DND-41 (cell line): Measurements from ENCODE around the gene CAPN15.

Experiments
- ATAC-seq: fragments of 200-7000 bp; cut with Tn5 transposase; 3 replicates; pipeline ENCODE4 v1.9.1; 2021; ENCODE audit warnings: low read depth; ENCODE audit not compliant: insufficient read depth
- DNase-seq: peaks from one replicate; pipeline ENCODE4 v3.0.0-alpha.2; 2020
- H2AFZ ChIP-seq: 2 replicates; pipeline ENCODE4 v1.6.0; 2012; ENCODE audit warnings: low read depth, low read length
- H3K27ac ChIP-seq: 2 replicates; pipeline ENCODE4 v1.5.1; 2012; ENCODE audit warnings: low read length, inconsistent platforms
- H3K27me3 ChIP-seq: fragments of 200-600 bp; sonication (generic); 2 replicates; pipeline ENCODE4 v1.6.0; 2012; ENCODE audit warnings: low read length, mild to moderate bottlenecking, inconsistent platforms; ENCODE audit not compliant: insufficient read depth, poor library complexity
- H3K36me3 ChIP-seq: 2 replicates; pipeline ENCODE4 v1.5.1; 2012; ENCODE audit warnings: low read length, inconsistent platforms; ENCODE audit not compliant: insufficient read depth
- H3K4me1 ChIP-seq: 2 replicates; pipeline ENCODE4 v1.5.1; 2012; ENCODE audit warnings: mild to moderate bottlenecking, low read length; ENCODE audit not compliant: insufficient read depth
- H3K4me2 ChIP-seq: 2 replicates; pipeline ENCODE4 v1.6.0; 2012; ENCODE audit warnings: mild to moderate bottlenecking, moderate library complexity, low read length, inconsistent platforms; ENCODE audit not compliant: insufficient read depth
- H3K4me3 ChIP-seq, 2 experiments: fragments of 200-600 bp in 1 of 2; shearing (Covaris generic) in 1 of 2; 2 replicates each; pipeline ENCODE4 v1.5.1; 2012 to 2016; ENCODE audit warnings: inconsistent platforms in 2 of 2, low read length in 2 of 2, mild to moderate bottlenecking in 2 of 2, low read depth in 1 of 2, moderate library complexity in 1 of 2
- H3K79me2 ChIP-seq: 2 replicates; pipeline ENCODE4 v1.6.0; 2012; ENCODE audit warnings: low read length, inconsistent platforms; ENCODE audit not compliant: insufficient read depth
- H3K9ac ChIP-seq: 2 replicates; pipeline ENCODE4 v1.6.0; 2012; ENCODE audit warnings: low read depth, mild to moderate bottlenecking, inconsistent platforms, low read length, moderate library complexity
- H3K9me3 ChIP-seq: 2 replicates; pipeline ENCODE4 v1.5.1; 2012; ENCODE audit warnings: low read length, moderate library complexity, mild to moderate bottlenecking, inconsistent platforms; ENCODE audit not compliant: insufficient read depth, severe bottlenecking
- H4K20me1 ChIP-seq: 2 replicates; pipeline ENCODE4 v1.6.0; 2012; ENCODE audit warnings: low read length; ENCODE audit not compliant: insufficient read depth
- CTCF ChIP-seq: IDR thresholded peaks from 2 replicates; pipeline ENCODE4 v1.5.1; 2012; ENCODE audit warnings: borderline replicate concordance, low read length, moderate library complexity, mild to moderate bottlenecking; ENCODE audit not compliant: poor library complexity, severe bottlenecking; ENCODE audit errors: extremely low read depth
- EZH2 ChIP-seq: IDR thresholded peaks from 3 replicates; pipeline ENCODE4 v1.6.1; 2012; ENCODE audit warnings: borderline replicate concordance, low read depth, mild to moderate bottlenecking, moderate library complexity, low read length, inconsistent platforms; ENCODE audit not compliant: severe bottlenecking

CAPN15 gene

DNA sequence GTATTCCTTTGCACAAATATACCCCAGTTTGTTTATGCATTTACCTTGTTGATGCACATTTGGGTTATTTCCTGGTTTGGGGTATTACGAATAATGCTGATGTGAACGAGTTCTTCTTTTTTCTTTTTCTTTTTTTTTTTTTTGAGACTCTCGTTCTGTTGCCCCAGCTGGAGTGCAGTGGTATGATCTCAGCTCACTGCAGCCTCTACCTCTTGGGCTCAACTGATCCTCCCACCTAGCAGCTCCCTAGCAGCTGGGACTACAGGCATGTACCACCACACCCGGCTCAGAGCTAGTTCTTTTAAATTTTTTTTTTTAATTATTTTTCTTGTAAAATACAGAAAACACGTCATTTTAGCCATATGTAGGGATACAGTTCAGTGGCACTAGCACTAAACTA lies 76.4 kb downstream of the CAPN15 start:
- Histone ChIP-seq H3K4me3 (no peak overlapping the region), H3K79me2 (peaks cover 37% of the 10 kb centered on the region), H3K4me1 (no peaks in the 10 kb centered on the region), H3K27me3 (no peaks in the 10 kb centered on the region), H3K9ac (no peak overlapping the region), H4K20me1 (peaks cover 15% of the 10 kb centered on the region; the same call in 1 of the 2 replicates), H3K27ac (no peak overlapping the region), H3K9me3 (no peaks in the 10 kb centered on the region), H3K36me3 (peaks cover 20% of the 10 kb centered on the region), H3K4me2 (no peak overlapping the region), H2AFZ (no peak overlapping the region)
- no peak for DNase-seq
- TF ChIP-seq CTCF (no peak), EZH2 (no peak)
- no peak for ATAC-seq
